ENCODE data around the gene FAM234B. TPM values are rescaled to one million over a fixed set of nuclear protein-coding genes. Genes with fewer than 3 reads are reported as not detected.
A peak's percentile ranks its signal among the peaks of the same experiment; 100 is the strongest.
"Not testable (repeated sequence)": the region's sequence is repeated elsewhere in the genome, so short reads cannot be mapped to it uniquely, and the experiment has no call there.

FAM234B gene
- total and polyA plus RNA-seq, 2 experiments from 2014 or later = 0.66 to 4.1 TPM

GRCh38 chr12:13079440-13079906, 35.3 kb downstream of the FAM234B start:
- H3K27ac ChIP-seq = peak overlapping the region; percentile 17
- no peaks in the 10 kb centered on the region for H3K36me3 ChIP-seq (replicated peaks; ENCODE audit: insufficient read depth, low read depth)
- no peak overlapping the region for H3K4me2 ChIP-seq
- H4K20me1 ChIP-seq (ENCODE audit: insufficient read depth, poor library complexity, severe bottlenecking) = no peaks in the 10 kb centered on the region
- TF ChIP-seq EZH2 (IDR thresholded peaks at IDR 0.05; ENCODE audit: borderline replicate concordance) (no peak), EZH2phosphoT487 (IDR thresholded peaks at IDR 0.05; ENCODE audit: low read depth, severe bottlenecking, unreplicated experiment) (no peak), CTCF (IDR thresholded peaks at IDR 0.05; ENCODE audit: poor library complexity) (peak; percentile 3)
- H3K9me2 ChIP-seq (replicated peaks; ENCODE audit: insufficient read depth) = no peaks in the 10 kb centered on the region
- H3K9me3 ChIP-seq (ENCODE audit: low read depth) = no peaks in the 10 kb centered on the region
- no peaks in the 10 kb centered on the region for H3K79me2 ChIP-seq
- H2AFZ ChIP-seq = no peak overlapping the region
- DNase-seq (ENCODE audit: low spot score) = no peak
- no peaks in the 10 kb centered on the region for H3K4me1 ChIP-seq (ENCODE audit: insufficient read depth)
- no peak overlapping the region for H3K4me3 ChIP-seq
- H3K27me3 ChIP-seq = no peaks in the 10 kb centered on the region
- WGBS (ENCODE audit: low lambda C conversion rate, missing lambda C conversion rate) = 79% methylated on average over 8 of the region's 8 CpGs

GRCh38 chr12:13080266-13080665, 36.1 kb downstream of the FAM234B start:
- Histone ChIP-seq H2AFZ (no peak overlapping the region), H3K36me3 (replicated peaks; ENCODE audit: insufficient read depth, low read depth) (no peaks in the 10 kb centered on the region), H3K9me3 (ENCODE audit: low read depth) (no peaks in the 10 kb centered on the region), H3K27ac (peak overlapping the region; percentile 63), H3K79me2 (no peaks in the 10 kb centered on the region), H3K9me2 (replicated peaks; ENCODE audit: insufficient read depth) (no peaks in the 10 kb centered on the region), H4K20me1 (ENCODE audit: insufficient read depth, poor library complexity, severe bottlenecking) (no peaks in the 10 kb centered on the region), H3K4me2 (no peak overlapping the region), H3K4me3 (no peak overlapping the region), H3K4me1 (ENCODE audit: insufficient read depth) (no peaks in the 10 kb centered on the region), H3K27me3 (no peaks in the 10 kb centered on the region)
- 93% methylated on average over 3 of the region's 3 CpGs for WGBS (ENCODE audit: low lambda C conversion rate, missing lambda C conversion rate)
- no peak for DNase-seq (ENCODE audit: low spot score)
- no peak for TF ChIP-seq EZH2phosphoT487 (IDR thresholded peaks at IDR 0.05; ENCODE audit: low read depth, severe bottlenecking, unreplicated experiment)
- TF ChIP-seq CTCF (IDR thresholded peaks at IDR 0.05; ENCODE audit: poor library complexity) = no peak
- no peak for TF ChIP-seq EZH2 (IDR thresholded peaks at IDR 0.05; ENCODE audit: borderline replicate concordance)

- Histone ChIP-seq H3K9me3 (ENCODE audit: low read depth) (no peaks in the 10 kb centered on the region), H3K4me2 (no peak overlapping the region), H2AFZ (no peak overlapping the region), H3K27ac (no peak overlapping the region), H3K4me1 (ENCODE audit: insufficient read depth) (no peaks in the 10 kb centered on the region), H3K79me2 (no peaks in the 10 kb centered on the region), H3K9me2 (replicated peaks; ENCODE audit: insufficient read depth) (no peaks in the 10 kb centered on the region), H4K20me1 (ENCODE audit: insufficient read depth, poor library complexity, severe bottlenecking) (no peaks in the 10 kb centered on the region), H3K4me3 (no peak overlapping the region), H3K36me3 (replicated peaks; ENCODE audit: insufficient read depth, low read depth) (no peaks in the 10 kb centered on the region), H3K27me3 (peaks cover 7% of the 10 kb centered on the region)
- no peak for DNase-seq (ENCODE audit: low spot score)
- TF ChIP-seq EZH2phosphoT487 (IDR thresholded peaks at IDR 0.05; ENCODE audit: low read depth, severe bottlenecking, unreplicated experiment) = no peak
- TF ChIP-seq CTCF (IDR thresholded peaks at IDR 0.05; ENCODE audit: poor library complexity) = no peak
- TF ChIP-seq EZH2 (IDR thresholded peaks at IDR 0.05; ENCODE audit: borderline replicate concordance) = no peak
- WGBS (ENCODE audit: low lambda C conversion rate, missing lambda C conversion rate) = 89% methylated on average over 2 of the region's 2 CpGs
Observed at GRCh38 chr12:13082861-13083260, 38.7 kb downstream of the FAM234B start.

GRCh38 chr12:13083638-13084037, 39.5 kb downstream of the FAM234B start:
- H3K27ac ChIP-seq; H3K79me2 ChIP-seq; H4K20me1 ChIP-seq (ENCODE audit: insufficient read depth, poor library complexity, severe bottlenecking); H2AFZ ChIP-seq; H3K9me2 ChIP-seq (replicated peaks; ENCODE audit: insufficient read depth); H3K9me3 ChIP-seq (ENCODE audit: low read depth); H3K4me2 ChIP-seq; H3K4me1 ChIP-seq (ENCODE audit: insufficient read depth); H3K4me3 ChIP-seq; H3K36me3 ChIP-seq (replicated peaks; ENCODE audit: insufficient read depth, low read depth); DNase-seq (ENCODE audit: low spot score): not testable (repeated sequence)
- WGBS (ENCODE audit: low lambda C conversion rate, missing lambda C conversion rate) = 91% methylated on average over 4 of the region's 5 CpGs
- H3K27me3 ChIP-seq = peaks cover 13% of the 10 kb centered on the region
